Mammary epithelial cell (primary cell): ENCODE measurements around the gene MBP.

Experiments used
- CTCF ChIP-seq, 2 donors: IDR thresholded peaks in 1 of 2; conservative IDR thresholded peaks in 1 of 2; 2 replicates each; pipeline ENCODE4 v1.5.1; 2011 to 2012; ENCODE audit warnings: inconsistent platforms in 2 of 2, low read length in 2 of 2, mild to moderate bottlenecking in 2 of 2, control low read depth in 1 of 2, low read depth in 1 of 2; ENCODE audit not compliant: insufficient read depth in 1 of 2; ENCODE audit errors: extremely low read depth in 1 of 2
- EZH2 ChIP-seq: IDR thresholded peaks from 2 replicates; pipeline ENCODE4 v1.6.1; 2012; ENCODE audit warnings: low read length, inconsistent platforms, borderline replicate concordance

- TF ChIP-seq CTCF (conservative IDR thresholded peaks at IDR 0.05 in 1 of 2, IDR thresholded peaks at IDR 0.05 in 1 of 2; ENCODE audit: extremely low read depth in 1 of 2, insufficient read depth in 1 of 2, low read depth in 1 of 2, low read length in 2 of 2) (no peak), EZH2 (no peak)
Measured at GRCh38 chr18:77061281-77061945, 71.2 kb downstream of the MBP start.
